Prostate gland (tissue), 2 donors: Measurements from ENCODE around the gene LPP. TPM values are rescaled to one million over a fixed set of nuclear protein-coding genes. Genes with fewer than 3 reads are reported as not detected.

Source experiments
- DNase-seq: peaks from one replicate; pipeline ENCODE4 v3.0.0-alpha.2; 2019; ENCODE audit warnings: low spot score
- H3K27ac ChIP-seq, 2 donors: fragments of 200-600 bp; sonication (generic); 2 replicates each; pipeline ENCODE4 v1.5.1; 2017 to 2019
- H3K27me3 ChIP-seq: fragments of 200-600 bp; sonication (generic); replicated peaks from 2 replicates; pipeline ENCODE4 v1.5.1; 2019; ENCODE audit not compliant: insufficient read depth
- H3K36me3 ChIP-seq, 2 donors: fragments of 200-600 bp; sonication (generic); 1 replicate in 1 of 2; 2 replicates in 1 of 2; pipeline versions ENCODE4 v1.5.1 to v1.8.1; 2017 to 2019
- H3K4me1 ChIP-seq: fragments of 200-600 bp; sonication (generic); replicated peaks from 2 replicates; pipeline ENCODE4 v1.5.1; 2019
- H3K4me3 ChIP-seq, 2 donors: fragments of 200-600 bp; sonication (generic); 2 replicates each; pipeline ENCODE4 v1.5.1; 2017 to 2019
- H3K9me3 ChIP-seq: fragments of 200-600 bp; sonication (generic); 2 replicates; pipeline ENCODE4 v1.5.1; 2017
- CTCF ChIP-seq, 4 experiments: fragments of 200-600 bp in 2 of 4; fragments of 450-650 bp in 2 of 4; sonication (generic) in 2 of 4; IDR thresholded peaks; 1 replicate in 3 of 4; 2 replicates in 1 of 4; pipeline ENCODE4 v1.5.1; 2016 to 2019; ENCODE audit warnings: antibody characterized with exemption in 4 of 4, mild to moderate bottlenecking in 2 of 4, moderate library complexity in 2 of 4
- POLR2A ChIP-seq: fragments of 450-650 bp; IDR thresholded peaks from one replicate; pipeline ENCODE4 v1.6.1; 2016; ENCODE audit warnings: antibody characterized with exemption, mild to moderate bottlenecking
- POLR2AphosphoS5 ChIP-seq: sonication (generic); formaldehyde crosslinking; IDR thresholded peaks from one replicate; pipeline ENCODE4 v1.6.1; 2017; ENCODE audit warnings: antibody characterized with exemption
- WGBS: methylation state at CpG from one replicate; pipeline ENCODE4 v1.1.5; 2018; 5-methylcytosine and 5-hydroxymethylcytosine counted together
- intact Hi-C: fragments of 100-400 bp; cut with DNase I; formaldehyde crosslinking; loops from one replicate; pipeline ENCODE4 v1.14.2; 2022
- total RNA-seq, 2 donors: library from RNA; depleted of rRNA; stranded (reverse); fragments of >200 nt; gene quantifications; one replicate each; pipeline ENCODE4 v1.1.0, GENCODE V29; 2016

The LPP gene
- total RNA-seq, 2 donors from 2014 or later, result 219 to 248 TPM

GRCh38 chr3:188397766-188398705 lies 244.1 kb downstream of the LPP start:
- H3K27ac ChIP-seq, result peak overlapping the region; percentile 19 to 33
- intact Hi-C loops, result no loop called here

GRCh38 chr3:188400494-188401243 lies 246.7 kb downstream of the LPP start:
- 72% methylated on average over 2 of the region's 2 CpGs for WGBS
- Histone ChIP-seq H3K9me3 (no peaks in the 10 kb centered on the region), H3K27ac (no peak overlapping the region), H3K4me3 (no peak overlapping the region), H3K4me1 (peaks cover 3% of the 10 kb centered on the region), H3K36me3 (no peaks in the 10 kb centered on the region), H3K27me3 (no peaks in the 10 kb centered on the region)
- no peak for TF ChIP-seq POLR2A
- no peak for TF ChIP-seq POLR2AphosphoS5
- TF ChIP-seq CTCF (IDR thresholded peaks at IDR 0.05), result no peak
- intact Hi-C loops, result no loop called here
- DNase-seq, result no peak

More at GRCh38 chr3:188397766-188398705, 244.1 kb downstream of the LPP start:
- Histone ChIP-seq H3K9me3 (no peaks in the 10 kb centered on the region), H3K4me3 (no peak overlapping the region), H3K4me1 (peaks cover 3% of the 10 kb centered on the region), H3K27me3 (no peaks in the 10 kb centered on the region), H3K36me3 (no peaks in the 10 kb centered on the region)
- WGBS, result 73% methylated on average over 12 of the region's 12 CpGs
- DNase-seq, result no peak
- no peak for TF ChIP-seq POLR2AphosphoS5
- no peak for TF ChIP-seq POLR2A
- TF ChIP-seq CTCF (IDR thresholded peaks at IDR 0.05), result no peak

DNA sequence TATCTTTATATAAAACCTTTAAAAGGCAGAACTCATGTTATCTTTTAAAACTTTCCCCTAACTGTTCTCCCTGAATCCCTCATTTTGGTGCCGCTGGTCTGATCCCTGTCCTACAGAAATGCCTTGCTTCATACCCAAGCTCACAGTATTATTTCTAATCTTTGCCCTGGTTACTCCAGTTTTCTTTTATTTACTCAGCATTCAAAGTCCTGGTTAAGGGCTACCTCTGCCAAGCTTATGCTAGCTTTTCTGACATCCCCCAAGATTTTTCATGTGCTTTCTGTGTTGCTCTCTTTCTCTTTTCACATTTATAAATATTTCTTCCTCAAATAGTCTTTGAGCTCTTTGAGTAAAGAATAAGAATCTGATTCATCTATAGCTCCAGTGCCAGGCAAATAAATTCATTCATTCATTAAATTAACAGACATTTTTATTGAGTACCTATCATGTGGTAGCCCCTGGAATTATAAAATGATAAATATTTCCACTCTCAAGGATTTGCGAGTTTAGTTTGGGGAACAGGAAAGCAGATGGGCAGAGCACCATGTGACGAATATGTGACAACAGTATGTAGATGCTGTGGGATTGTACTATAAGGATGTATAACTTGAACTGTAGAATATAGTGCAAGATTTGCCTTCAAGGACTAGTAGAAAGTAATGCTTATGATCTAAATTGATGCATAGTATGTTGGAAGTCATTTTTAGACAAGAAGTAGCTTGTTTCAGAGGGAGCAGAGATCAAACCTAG lies 247.5 kb downstream of the LPP start:
- Histone ChIP-seq H3K36me3 (no peaks in the 10 kb centered on the region), H3K4me3 (no peak overlapping the region), H3K9me3 (no peaks in the 10 kb centered on the region), H3K4me1 (peaks cover 3% of the 10 kb centered on the region), H3K27me3 (no peaks in the 10 kb centered on the region), H3K27ac (no peak overlapping the region)
- intact Hi-C loops, result no loop called here
- TF ChIP-seq POLR2A, result no peak
- TF ChIP-seq POLR2AphosphoS5, result no peak
- TF ChIP-seq CTCF (IDR thresholded peaks at IDR 0.05), result no peak
- 53% methylated on average over 3 of the region's 3 CpGs for WGBS
- no peak for DNase-seq

DNA sequence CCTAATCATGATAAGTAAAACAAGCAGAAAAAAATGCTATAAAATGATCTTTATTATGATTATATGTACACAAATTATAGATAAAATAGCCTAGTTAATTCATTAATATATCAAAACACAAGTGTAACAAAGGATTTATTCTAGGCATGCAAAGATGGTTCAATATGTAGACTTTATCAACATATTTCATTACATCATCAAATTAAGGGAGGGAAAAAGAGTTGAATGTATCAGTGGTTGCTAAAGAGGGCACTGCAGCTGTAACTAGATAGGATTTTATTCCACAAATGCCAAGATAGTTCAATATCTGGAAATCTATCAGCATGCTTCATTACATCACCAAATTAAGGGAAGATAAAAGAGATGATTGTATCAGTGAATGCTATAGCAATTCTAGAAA lies 248.3 kb downstream of the LPP start:
- DNase-seq, result no peak
- Histone ChIP-seq H3K4me3 (no peak overlapping the region), H3K27ac (no peak overlapping the region), H3K36me3 (no peaks in the 10 kb centered on the region), H3K27me3 (no peaks in the 10 kb centered on the region), H3K4me1 (peaks cover 3% of the 10 kb centered on the region), H3K9me3 (no peaks in the 10 kb centered on the region)
- intact Hi-C loops, result no loop called here
- TF ChIP-seq POLR2A (no peak), POLR2AphosphoS5 (no peak), CTCF (IDR thresholded peaks at IDR 0.05) (no peak)
